Activated CD8-positive, alpha-beta memory T cell treated with anti-CD3 and anti-CD28 coated beads for 24 hours (primary cell): ENCODE measurements around the gene LBR.
"Not testable (repeated sequence)": the region's sequence is repeated elsewhere in the genome, so short reads cannot be mapped to it uniquely, and the experiment has no call there.

Experiments
- DNase-seq: peaks from one replicate; pipeline ENCODE4 v3.0.0-alpha.2; 2020

Gene LBR

GRCh38 chr1:225427235-225428067 lies at the start of gene LBR:
LBR (minus strand) TSS chr1:225428038; CDS start chr1:225424075, 3,963 bp downstream.
- DNase-seq, result no peak

GRCh38 chr1:225477296-225477911 lies 49.6 kb upstream of the LBR start:
- no peak for DNase-seq

- DNase-seq, result peak; percentile 59
These were observed 48.7 kb upstream of the LBR start for GRCh38 chr1:225476538-225476988.

- DNase-seq, result no peak
These were observed 48.3 kb upstream of the LBR start for GRCh38 chr1:225476100-225476511.

- peak; percentile 95 for DNase-seq
These were observed 47.4 kb upstream of the LBR start for GRCh38 chr1:225474986-225475820.

GRCh38 chr1:225474439-225474985 lies 46.7 kb upstream of the LBR start:
- DNase-seq, result no peak

GRCh38 chr1:225473676-225474438 lies 46.0 kb upstream of the LBR start:
- not testable (repeated sequence) for DNase-seq

GRCh38 chr1:225473266-225473665 lies 45.4 kb upstream of the LBR start:
- peak; percentile 63 for DNase-seq

GRCh38 chr1:225471453-225472301 lies 43.8 kb upstream of the LBR start:
- peak; percentile 47 for DNase-seq

- DNase-seq, result no peak
These were observed 43.2 kb upstream of the LBR start for GRCh38 chr1:225471109-225471452.

- DNase-seq, result peak; percentile 50
These were observed 42.6 kb upstream of the LBR start for GRCh38 chr1:225470211-225471108.

- DNase-seq, result peak; percentile 54
These were observed 41.2 kb upstream of the LBR start for GRCh38 chr1:225469051-225469450.

GRCh38 chr1:225468270-225469020 lies 40.6 kb upstream of the LBR start:
- DNase-seq, result peak; percentile 75

- DNase-seq, result peak; percentile 92
These were observed 39.6 kb upstream of the LBR start for GRCh38 chr1:225467193-225468020.

GRCh38 chr1:225466848-225467192 lies 39.0 kb upstream of the LBR start:
- DNase-seq, result no peak

- DNase-seq, result no peak
These were observed 38.1 kb upstream of the LBR start for GRCh38 chr1:225465793-225466517.

- DNase-seq, result peak; percentile 54
These were observed 37.3 kb upstream of the LBR start for GRCh38 chr1:225464851-225465792.
